KMS-11 (cell line): Measurements from ENCODE around the gene CYP26C1.

Experiments used
- H2AFZ ChIP-seq: fragments of 200-600 bp; sonication (generic); 2 replicates; pipeline ENCODE4 v1.6.1; 2016; ENCODE audit warnings: antibody characterized with exemption, mixed run types, low read depth
- H3K27ac ChIP-seq: fragments of 200-600 bp; sonication (generic); 2 replicates; pipeline ENCODE4 v1.6.1; 2016; ENCODE audit warnings: mild to moderate bottlenecking, mixed run types
- H3K27me3 ChIP-seq: fragments of 200-600 bp; sonication (generic); 2 replicates; pipeline ENCODE4 v1.6.1; 2017; ENCODE audit warnings: mild to moderate bottlenecking, low read depth, mixed run types, moderate library complexity; ENCODE audit not compliant: insufficient read depth
- H3K36me3 ChIP-seq: fragments of 200-600 bp; sonication (generic); 2 replicates; pipeline ENCODE4 v1.6.1; 2017; ENCODE audit warnings: mild to moderate bottlenecking, mixed run types; ENCODE audit not compliant: insufficient read depth
- H3K4me1 ChIP-seq: fragments of 200-600 bp; sonication (generic); 2 replicates; pipeline ENCODE4 v1.6.1; 2016; ENCODE audit warnings: mild to moderate bottlenecking, low read depth, mixed run types; ENCODE audit not compliant: poor library complexity, severe bottlenecking
- H3K4me2 ChIP-seq: fragments of 200-600 bp; sonication (generic); 2 replicates; pipeline ENCODE4 v1.7.0; 2016; ENCODE audit warnings: mild to moderate bottlenecking, mixed run types
- H3K4me3 ChIP-seq: fragments of 200-600 bp; sonication (generic); IDR thresholded peaks from 2 replicates; pipeline ENCODE4 v1.6.1; 2017; ENCODE audit warnings: low read depth, low read length, mixed read lengths; ENCODE audit not compliant: insufficient read depth
- H3K79me2 ChIP-seq: fragments of 200-600 bp; sonication (generic); 2 replicates; pipeline ENCODE4 v1.6.1; 2016; ENCODE audit warnings: low read depth, mixed run types; ENCODE audit not compliant: insufficient read depth
- H3K9ac ChIP-seq: fragments of 200-600 bp; sonication (generic); 2 replicates; pipeline ENCODE4 v1.6.1; 2016; ENCODE audit warnings: mild to moderate bottlenecking, mixed run types
- H4K20me1 ChIP-seq: fragments of 200-600 bp; sonication (generic); 2 replicates; pipeline ENCODE4 v1.6.1; 2016; ENCODE audit warnings: mild to moderate bottlenecking, mixed run types; ENCODE audit not compliant: insufficient read depth
- TF ChIP-seq, protein P1 (sequence below): fragments of 200-600 bp; sonication (generic); conservative IDR thresholded peaks from 2 replicates; pipeline ENCODE4 v1.6.1; 2017; ENCODE audit warnings: low read depth, mild to moderate bottlenecking, antibody characterized with exemption, low read length, moderate library complexity, mixed read lengths

CYP26C1 gene

DNA sequence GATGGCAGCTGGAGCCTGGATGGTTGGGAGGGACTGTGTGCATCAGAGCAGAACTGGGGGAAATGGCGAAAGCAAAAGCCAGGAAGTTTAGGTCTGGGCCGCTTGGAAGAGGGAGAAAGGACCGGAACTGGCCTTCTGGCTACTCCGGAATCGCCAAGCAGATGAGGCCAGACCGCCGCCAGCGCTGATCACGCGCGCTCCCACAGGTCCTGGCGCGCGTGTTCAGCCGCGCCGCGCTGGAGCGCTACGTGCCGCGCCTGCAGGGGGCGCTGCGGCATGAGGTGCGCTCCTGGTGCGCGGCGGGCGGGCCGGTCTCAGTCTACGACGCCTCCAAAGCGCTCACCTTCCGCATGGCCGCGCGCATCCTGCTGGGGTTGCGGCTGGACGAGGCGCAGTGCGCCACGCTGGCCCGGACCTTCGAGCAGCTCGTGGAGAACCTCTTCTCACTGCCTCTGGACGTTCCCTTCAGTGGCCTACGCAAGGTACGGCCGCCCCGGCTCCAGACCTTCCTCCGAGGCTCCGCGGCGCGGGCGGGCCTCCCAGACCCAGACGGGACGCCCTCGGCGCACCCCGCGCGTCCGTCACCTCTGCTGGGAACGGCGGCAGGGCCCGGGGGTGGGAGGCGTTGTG, 2.0 kb downstream of the CYP26C1 start:
- Histone ChIP-seq H3K4me3 (no peak overlapping the region), H3K36me3 (no peaks in the 10 kb centered on the region), H3K4me1 (peaks cover 22% of the 10 kb centered on the region), H3K79me2 (no peaks in the 10 kb centered on the region), H3K4me2 (no peak overlapping the region), H3K9ac (no peak overlapping the region), H2AFZ (no peak overlapping the region), H3K27ac (no peak overlapping the region), H4K20me1 (no peaks in the 10 kb centered on the region), H3K27me3 (no peaks in the 10 kb centered on the region)
- TF ChIP-seq, protein P1, sequence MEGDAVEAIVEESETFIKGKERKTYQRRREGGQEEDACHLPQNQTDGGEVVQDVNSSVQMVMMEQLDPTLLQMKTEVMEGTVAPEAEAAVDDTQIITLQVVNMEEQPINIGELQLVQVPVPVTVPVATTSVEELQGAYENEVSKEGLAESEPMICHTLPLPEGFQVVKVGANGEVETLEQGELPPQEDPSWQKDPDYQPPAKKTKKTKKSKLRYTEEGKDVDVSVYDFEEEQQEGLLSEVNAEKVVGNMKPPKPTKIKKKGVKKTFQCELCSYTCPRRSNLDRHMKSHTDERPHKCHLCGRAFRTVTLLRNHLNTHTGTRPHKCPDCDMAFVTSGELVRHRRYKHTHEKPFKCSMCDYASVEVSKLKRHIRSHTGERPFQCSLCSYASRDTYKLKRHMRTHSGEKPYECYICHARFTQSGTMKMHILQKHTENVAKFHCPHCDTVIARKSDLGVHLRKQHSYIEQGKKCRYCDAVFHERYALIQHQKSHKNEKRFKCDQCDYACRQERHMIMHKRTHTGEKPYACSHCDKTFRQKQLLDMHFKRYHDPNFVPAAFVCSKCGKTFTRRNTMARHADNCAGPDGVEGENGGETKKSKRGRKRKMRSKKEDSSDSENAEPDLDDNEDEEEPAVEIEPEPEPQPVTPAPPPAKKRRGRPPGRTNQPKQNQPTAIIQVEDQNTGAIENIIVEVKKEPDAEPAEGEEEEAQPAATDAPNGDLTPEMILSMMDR = 0 out of 2 replicates have a peak, but pooled peaks have one; percentile 8

DNA sequence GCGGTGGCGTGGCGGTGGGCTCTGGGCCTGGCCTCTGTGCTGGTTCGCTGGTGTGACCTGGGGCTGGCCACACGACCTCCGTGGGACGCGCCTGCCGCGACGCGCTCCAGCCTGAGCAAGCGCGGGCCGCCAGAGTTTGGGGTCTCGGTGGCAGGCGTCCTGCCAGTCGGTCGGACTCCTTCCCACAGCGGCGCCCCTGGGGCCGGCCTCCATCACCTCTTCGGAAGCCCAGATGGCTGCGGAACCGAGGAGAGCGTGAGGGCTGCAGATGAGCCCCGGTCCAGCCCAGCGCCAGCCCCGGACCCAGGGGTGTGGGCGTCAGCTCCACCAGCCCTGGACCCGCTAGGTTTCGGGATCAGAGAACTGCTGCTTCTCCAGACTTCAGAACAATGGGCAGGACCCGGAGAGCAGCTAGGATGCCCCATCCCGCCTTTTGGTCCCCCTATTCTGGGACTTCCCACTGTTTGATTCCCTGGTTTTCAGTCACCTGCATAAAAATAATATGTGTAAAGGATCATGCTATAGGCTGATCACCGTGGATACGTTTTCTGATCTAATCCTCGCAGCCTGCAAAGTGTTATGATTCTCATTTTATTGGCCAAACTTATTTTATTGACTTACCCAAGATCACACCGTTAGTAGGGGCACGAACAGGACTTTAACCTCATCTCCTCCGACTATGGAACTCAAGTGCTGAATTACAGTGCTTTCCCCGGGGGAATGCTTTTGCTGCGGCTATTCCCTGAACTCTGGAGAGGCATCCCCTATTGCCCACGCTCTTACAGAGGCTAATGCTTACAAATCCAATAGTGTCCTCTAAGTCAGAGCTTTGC, 2.8 kb downstream of the CYP26C1 start:
- H4K20me1 ChIP-seq = no peaks in the 10 kb centered on the region
- H3K36me3 ChIP-seq = no peaks in the 10 kb centered on the region
- no peak overlapping the region for H3K27ac ChIP-seq
- no peak overlapping the region for H3K4me2 ChIP-seq
- no peaks in the 10 kb centered on the region for H3K79me2 ChIP-seq
- TF ChIP-seq, protein P1 = no peak
- H3K4me1 ChIP-seq = peaks cover 15% of the 10 kb centered on the region
- no peak overlapping the region for H2AFZ ChIP-seq
- no peaks in the 10 kb centered on the region for H3K27me3 ChIP-seq
- no peak overlapping the region for H3K9ac ChIP-seq
- no peak overlapping the region for H3K4me3 ChIP-seq

DNA sequence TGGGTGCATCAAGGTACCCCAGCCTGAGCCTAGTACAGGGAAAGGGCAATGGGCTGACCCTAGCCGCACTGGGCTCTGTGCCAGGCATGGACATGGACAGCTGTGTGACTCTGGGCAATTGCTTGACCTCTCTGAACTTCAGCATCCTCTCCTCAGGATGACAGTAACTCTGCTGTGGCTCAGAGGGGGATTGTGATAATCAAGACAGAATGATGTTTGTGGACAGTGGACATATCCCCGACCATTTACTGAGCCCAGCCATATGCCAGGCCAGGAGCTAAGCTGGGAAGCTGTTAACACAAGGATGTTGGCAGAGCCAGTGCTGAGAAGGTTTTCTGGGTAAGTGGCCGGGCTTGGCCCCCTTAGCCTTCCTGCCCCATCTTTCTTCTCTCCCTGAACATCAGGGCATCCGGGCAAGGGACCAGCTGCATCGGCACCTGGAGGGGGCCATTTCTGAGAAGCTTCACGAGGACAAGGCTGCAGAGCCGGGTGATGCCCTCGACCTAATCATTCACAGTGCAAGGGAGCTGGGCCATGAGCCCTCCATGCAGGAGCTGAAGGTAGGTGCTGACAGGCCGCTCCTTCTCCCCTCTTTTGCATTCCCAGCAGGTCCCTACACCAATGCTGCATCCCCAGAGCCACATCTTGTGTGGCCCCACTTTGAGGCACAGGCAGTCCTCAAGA, 3.5 kb downstream of the CYP26C1 start:
- no peak overlapping the region for H2AFZ ChIP-seq
- H3K4me3 ChIP-seq = no peak overlapping the region
- no peaks in the 10 kb centered on the region for H3K36me3 ChIP-seq
- TF ChIP-seq, protein P1 = no peak
- no peaks in the 10 kb centered on the region for H4K20me1 ChIP-seq
- no peak overlapping the region for H3K27ac ChIP-seq
- no peaks in the 10 kb centered on the region for H3K79me2 ChIP-seq
- H3K27me3 ChIP-seq = no peaks in the 10 kb centered on the region
- no peak overlapping the region for H3K9ac ChIP-seq
- no peak overlapping the region for H3K4me2 ChIP-seq
- H3K4me1 ChIP-seq = peaks cover 7% of the 10 kb centered on the region

DNA sequence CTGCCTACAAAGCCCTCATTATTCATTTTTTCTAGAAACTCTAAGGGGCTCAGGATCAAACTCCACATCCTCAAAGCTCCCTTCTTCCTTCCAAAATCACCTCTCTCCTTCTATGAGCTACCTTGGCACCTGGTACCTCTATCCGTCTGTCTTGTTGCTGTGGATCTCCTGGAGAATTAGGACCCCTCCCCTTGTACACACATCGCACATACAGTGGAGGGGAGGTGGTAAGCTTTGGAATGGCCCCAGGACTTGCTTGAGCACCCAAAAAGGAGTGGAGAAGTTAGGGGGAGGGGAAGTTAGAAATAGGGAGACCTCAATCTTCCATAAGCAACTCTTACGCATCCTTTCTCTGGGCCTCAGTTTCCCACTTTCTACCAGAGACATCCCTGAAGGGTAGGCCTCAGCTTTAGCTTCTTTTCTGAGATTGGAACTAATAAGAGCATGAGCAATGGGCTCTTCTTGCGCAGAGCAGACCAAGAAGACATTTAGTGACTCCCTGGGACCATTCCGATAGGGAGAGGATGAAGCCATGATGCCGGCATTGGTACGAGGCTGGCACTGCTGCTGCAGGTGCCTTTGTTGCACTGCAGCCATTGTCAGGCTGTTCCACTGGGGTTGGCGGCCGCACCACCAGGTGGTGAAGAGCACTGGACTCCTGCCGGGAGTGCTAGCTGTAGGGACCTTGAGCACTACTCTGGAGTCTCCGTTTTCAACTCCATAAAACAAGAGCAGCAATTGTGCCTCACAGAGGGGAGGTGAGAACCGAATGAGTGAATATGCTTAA, 4.5 kb downstream of the CYP26C1 start:
- no peak overlapping the region for H3K27ac ChIP-seq
- no peaks in the 10 kb centered on the region for H3K79me2 ChIP-seq
- H3K4me2 ChIP-seq = no peak overlapping the region
- no peak overlapping the region for H3K9ac ChIP-seq
- no peaks in the 10 kb centered on the region for H4K20me1 ChIP-seq
- H3K4me1 ChIP-seq = no peaks in the 10 kb centered on the region
- H2AFZ ChIP-seq = no peak overlapping the region
- no peak overlapping the region for H3K4me3 ChIP-seq
- TF ChIP-seq, protein P1 = no peak
- H3K27me3 ChIP-seq = no peaks in the 10 kb centered on the region
- H3K36me3 ChIP-seq = no peaks in the 10 kb centered on the region
